OCI-LY1 (cell line): ENCODE results near the gene SERINC5.

Experiments used
- CTCF ChIP-seq: fragments of 200-600 bp; sonication (generic), shearing (Covaris generic); IDR thresholded peaks from 2 replicates; pipeline ENCODE4 v1.5.1; 2017; ENCODE audit warnings: mild to moderate bottlenecking, antibody characterized with exemption, low read length, moderate library complexity, mixed read lengths
- EZH2 ChIP-seq: fragments of 200-600 bp; sonication (generic), shearing (Covaris generic); IDR thresholded peaks from 2 replicates; pipeline ENCODE4 v1.8.0; 2017; ENCODE audit warnings: borderline replicate concordance, mixed run types, mild to moderate bottlenecking, antibody characterized with exemption, low read length, moderate library complexity, mixed read lengths

- TF ChIP-seq EZH2 (no peak), CTCF (no peak)
Measured at GRCh38 chr5:80205846-80206245, 50.0 kb downstream of the SERINC5 start.
